CD14-positive monocyte (primary cell): ENCODE results near the gene ERG. TPM values are rescaled to one million over a fixed set of nuclear protein-coding genes. Genes with fewer than 3 reads are reported as not detected.

Source experiments
- DNase-seq, 3 donors: peaks; one replicate each; pipeline ENCODE4 v3.0.0-alpha.2; 2011 to 2022
- H2AFZ ChIP-seq: 2 replicates; pipeline ENCODE4 v1.6.0; 2012; ENCODE audit warnings: mild to moderate bottlenecking, low read depth, low read length, inconsistent platforms; ENCODE audit not compliant: insufficient read depth, poor library complexity, severe bottlenecking
- H3K27ac ChIP-seq, 2 donors: 1 replicate in 1 of 2; 2 replicates in 1 of 2; pipeline ENCODE4 v1.5.1; 2012 to 2013; ENCODE audit warnings: low read length in 2 of 2, control low read depth in 1 of 2, inconsistent platforms in 1 of 2, low read depth in 1 of 2, mild to moderate bottlenecking in 1 of 2
- H3K27me3 ChIP-seq, 2 donors: one replicate each; pipeline versions ENCODE4 v1.6.0 to v1.6.1; 2011 to 2013; ENCODE audit warnings: low read length in 2 of 2; ENCODE audit not compliant: control insufficient read depth in 2 of 2, insufficient read depth in 2 of 2
- H3K36me3 ChIP-seq, 2 donors: replicated peaks in 1 of 2; 1 replicate in 1 of 2; 2 replicates in 1 of 2; pipeline versions ENCODE4 v1.5.1 to v1.6.1; 2012 to 2013; ENCODE audit warnings: low read length in 2 of 2, control low read depth in 1 of 2, inconsistent platforms in 1 of 2, mild to moderate bottlenecking in 1 of 2; ENCODE audit not compliant: insufficient read depth in 2 of 2, control insufficient read depth in 1 of 2
- H3K4me1 ChIP-seq, 2 donors: 1 replicate in 1 of 2; 2 replicates in 1 of 2; pipeline versions ENCODE4 v1.5.1 to v1.6.1; 2012 to 2013; ENCODE audit warnings: low read length in 2 of 2, control low read depth in 1 of 2, inconsistent platforms in 1 of 2, mild to moderate bottlenecking in 1 of 2, moderate library complexity in 1 of 2; ENCODE audit not compliant: insufficient read depth in 2 of 2, control insufficient read depth in 1 of 2
- H3K4me2 ChIP-seq: replicated peaks from 2 replicates; pipeline ENCODE3; 2012; ENCODE audit warnings: low read length, moderate library complexity, mild to moderate bottlenecking; ENCODE audit not compliant: poor library complexity, severe bottlenecking; ENCODE audit errors: extremely low read depth
- H3K4me3 ChIP-seq, 3 experiments: fragments of 200-600 bp in 1 of 3; sonication (generic) in 1 of 3; replicated peaks in 1 of 3; 1 replicate in 2 of 3; 2 replicates in 1 of 3; pipeline ENCODE4 v1.5.1; 2011 to 2013; ENCODE audit warnings: low read length in 3 of 3, mild to moderate bottlenecking in 3 of 3, control low read depth in 2 of 3, low read depth in 2 of 3, inconsistent platforms in 1 of 3, moderate library complexity in 1 of 3
- H3K79me2 ChIP-seq: 2 replicates; pipeline ENCODE4 v1.6.0; 2012; ENCODE audit warnings: mild to moderate bottlenecking, control low read depth, inconsistent platforms, low read length, moderate library complexity; ENCODE audit not compliant: insufficient read depth
- H3K9ac ChIP-seq: 2 replicates; pipeline ENCODE4 v1.6.0; 2017; ENCODE audit warnings: low read length, mild to moderate bottlenecking; ENCODE audit not compliant: insufficient read depth, poor library complexity, severe bottlenecking
- H3K9me3 ChIP-seq, 2 donors: replicated peaks in 1 of 2; 1 replicate in 1 of 2; 2 replicates in 1 of 2; pipeline versions ENCODE4 v1.5.1 to v1.6.1; 2012 to 2013; ENCODE audit warnings: low read length in 2 of 2, control low read depth in 1 of 2; ENCODE audit not compliant: control insufficient read depth in 1 of 2, insufficient read depth in 1 of 2
- H4K20me1 ChIP-seq: 2 replicates; pipeline ENCODE4 v1.6.0; 2012; ENCODE audit warnings: mild to moderate bottlenecking, low read length, control low read depth, moderate library complexity; ENCODE audit not compliant: insufficient read depth
- H3K27ac Mint-ChIP-seq, 7 donors: one replicate each; pipeline ENCODE4 v1.8.0; 2020; ENCODE audit warnings: mild to moderate bottlenecking in 7 of 7, mixed read lengths in 7 of 7, moderate library complexity in 6 of 7, inconsistent platforms in 2 of 7
- H3K27me3 Mint-ChIP-seq, 3 donors: one replicate each; pipeline ENCODE4 v1.8.0; 2021 to 2022; ENCODE audit warnings: low read depth in 3 of 3, mild to moderate bottlenecking in 3 of 3, mixed read lengths in 3 of 3, moderate library complexity in 3 of 3, inconsistent platforms in 1 of 3
- H3K36me3 Mint-ChIP-seq, 2 donors: one replicate each; pipeline ENCODE4 v1.8.0; 2020; ENCODE audit warnings: mixed read lengths in 2 of 2, inconsistent platforms in 1 of 2, mild to moderate bottlenecking in 1 of 2
- H3K4me1 Mint-ChIP-seq: one replicate; pipeline ENCODE4 v1.8.0; 2020; ENCODE audit warnings: mild to moderate bottlenecking, mixed read lengths
- H3K4me3 Mint-ChIP-seq, 2 donors: one replicate each; pipeline ENCODE4 v1.8.0; 2020; ENCODE audit warnings: mild to moderate bottlenecking in 2 of 2, mixed read lengths in 2 of 2, moderate library complexity in 1 of 2
- H3K9me3 Mint-ChIP-seq, 7 donors: one replicate each; pipeline ENCODE4 v1.8.0; 2020 to 2022; ENCODE audit warnings: mixed read lengths in 7 of 7, mild to moderate bottlenecking in 6 of 7, moderate library complexity in 6 of 7, inconsistent platforms in 2 of 7
- CTCF ChIP-seq: fragments of 200-600 bp; IDR thresholded peaks from one replicate; pipeline ENCODE4 v1.8.0; 2022; ENCODE audit warnings: antibody characterized with exemption, mild to moderate bottlenecking
- WGBS: methylation state at CpG from one replicate; pipeline ENCODE4 v1.1.5; 2013; ENCODE audit warnings: missing lambda C conversion rate; ENCODE audit not compliant: insufficient coverage; 5-methylcytosine and 5-hydroxymethylcytosine counted together
- intact Hi-C, 2 donors: fragments of 100-400 bp; cut with micrococcal nuclease; formaldehyde crosslinking; loops; one replicate each; pipeline versions ENCODE4 v1.15.0 to v1.15.1; 2023
- polyA plus RNA-seq, 3 donors: library from polyadenylated mRNA; depleted of rRNA in 1 of 3; unstranded in 2 of 3; stranded (reverse) in 1 of 3; fragments of 300-500 nt in 2 of 3; fragments of >200 nt in 1 of 3; fragmentation: Illumina TruSeq in 2 of 3; gene quantifications; 1 replicate in 2 of 3; 2 replicates in 1 of 3; pipeline ENCODE4 v1.2.3, GENCODE V29; 2012 to 2021

Gene ERG
- polyA plus RNA-seq, 3 donors, result 0.16 to 0.22 TPM; not detected in 1

- Mint-ChIP-seq H3K27ac (peak overlapping the region in 6 of 7 donors; percentile 9 to 76 (median 34)), H3K4me1 (peaks cover 51% of the 10 kb centered on the region), H3K27me3 (no peaks in the 10 kb centered on the region), H3K9me3 (no peaks in the 10 kb centered on the region), H3K4me3 (no peak overlapping the region), H3K36me3 (peaks cover 0 to 11% of the 10 kb centered on the region in 2 donors)
- H4K20me1 ChIP-seq, result no peaks in the 10 kb centered on the region
- DNase-seq, result peak in 2 of 3 donors; percentile 27 to 33
- H3K4me2 ChIP-seq, result no peak overlapping the region
- H3K9me3 ChIP-seq, result no peaks in the 10 kb centered on the region
- H3K4me1 ChIP-seq, result peaks cover 42 to 49% of the 10 kb centered on the region in 2 donors
- no peak overlapping the region for H3K9ac ChIP-seq
- intact Hi-C loops, result no loop called here
- WGBS, result 56% methylated on average over 3 of the region's 5 CpGs
- no peak overlapping the region for H3K4me3 ChIP-seq
- H2AFZ ChIP-seq, result peak overlapping the region; percentile 36
- no peaks in the 10 kb centered on the region for H3K36me3 ChIP-seq
- no peak overlapping the region for H3K27ac ChIP-seq
- no peak for TF ChIP-seq CTCF
- H3K27me3 ChIP-seq, result no peaks in the 10 kb centered on the region
- H3K79me2 ChIP-seq, result no peaks in the 10 kb centered on the region
Observed at GRCh38 chr21:38440746-38441145, 57.5 kb downstream of the ERG start.

GRCh38 chr21:38439957-38440356 is 58.3 kb downstream of the ERG start:
- Histone ChIP-seq H2AFZ (peak overlapping the region; percentile 36), H4K20me1 (no peaks in the 10 kb centered on the region), H3K36me3 (no peaks in the 10 kb centered on the region), H3K4me2 (peak overlapping the region; percentile 40), H3K79me2 (no peaks in the 10 kb centered on the region), H3K9me3 (no peaks in the 10 kb centered on the region), H3K9ac (no peak overlapping the region), H3K4me3 (peak overlapping the region in 1 of 3 experiments; percentile 11), H3K27ac (no peak overlapping the region), H3K27me3 (no peaks in the 10 kb centered on the region), H3K4me1 (peaks cover 42 to 49% of the 10 kb centered on the region in 2 donors)
- no peak for TF ChIP-seq CTCF
- no peaks in the 10 kb centered on the region for H3K27me3 Mint-ChIP-seq
- DNase-seq, result peak; percentile 38 to 60 (median 51)
- H3K4me1 Mint-ChIP-seq, result peaks cover 58% of the 10 kb centered on the region
- 7% methylated on average over 3 of the region's 5 CpGs for WGBS
- H3K36me3 Mint-ChIP-seq, result peaks cover 0 to 10% of the 10 kb centered on the region in 2 donors
- intact Hi-C loops, result no loop called here
- peak overlapping the region in 1 of 2 donors; percentile 48 for H3K4me3 Mint-ChIP-seq
- peak overlapping the region in 3 of 7 donors; percentile 35 to 73 (median 68) for H3K27ac Mint-ChIP-seq
- H3K9me3 Mint-ChIP-seq, result no peaks in the 10 kb centered on the region
